Measurements from ENCODE around the gene SNX30.

- TF ChIP-seq CTCF (IDR thresholded peaks at IDR 0.05) (peak; percentile 10), EZH2 (IDR thresholded peaks at IDR 0.05; ENCODE audit: borderline replicate concordance, insufficient read depth, low read depth, low read length, poor library complexity, severe bottlenecking) (no peak)
Measured at GRCh38 chr9:112921549-112921948, 171.0 kb downstream of the SNX30 start.

Data from B cell (primary cell).